ENCODE results near the gene ZNF716.
"Not testable (repeated sequence)": the region's sequence is repeated elsewhere in the genome, so short reads cannot be mapped to it uniquely, and the experiment has no call there.

Gene ZNF716

DNA sequence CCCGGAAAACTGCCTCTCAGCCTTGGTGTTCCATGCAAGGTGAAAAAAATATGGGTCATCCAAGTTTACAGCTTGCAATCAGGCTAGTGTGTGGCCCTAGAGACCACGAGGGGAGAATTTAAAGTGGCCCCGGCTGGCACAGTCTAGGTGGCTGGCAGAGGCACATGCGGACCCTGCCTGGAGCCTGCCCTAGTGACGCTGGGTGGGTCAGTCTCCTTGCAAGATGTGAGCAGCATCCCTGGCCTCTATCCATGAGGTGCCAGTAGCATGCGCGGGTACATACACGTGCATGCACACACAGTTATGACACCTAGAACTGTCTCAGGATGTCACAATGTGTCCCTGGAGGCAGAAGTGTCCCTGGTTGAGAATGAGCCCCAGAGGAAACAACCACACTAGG, 22.4 kb upstream of the ZNF716 start:
- Mint-ChIP-seq H3K9me3 (peaks cover 37% of the 10 kb centered on the region), H3K4me1 (no peaks in the 10 kb centered on the region), H3K27me3 (ENCODE audit: low read depth) (no peaks in the 10 kb centered on the region), H3K4me3 (no peak overlapping the region), H3K36me3 (ENCODE audit: low read depth) (no peaks in the 10 kb centered on the region), H3K27ac (no peak overlapping the region)
- TF ChIP-seq, protein P1, sequence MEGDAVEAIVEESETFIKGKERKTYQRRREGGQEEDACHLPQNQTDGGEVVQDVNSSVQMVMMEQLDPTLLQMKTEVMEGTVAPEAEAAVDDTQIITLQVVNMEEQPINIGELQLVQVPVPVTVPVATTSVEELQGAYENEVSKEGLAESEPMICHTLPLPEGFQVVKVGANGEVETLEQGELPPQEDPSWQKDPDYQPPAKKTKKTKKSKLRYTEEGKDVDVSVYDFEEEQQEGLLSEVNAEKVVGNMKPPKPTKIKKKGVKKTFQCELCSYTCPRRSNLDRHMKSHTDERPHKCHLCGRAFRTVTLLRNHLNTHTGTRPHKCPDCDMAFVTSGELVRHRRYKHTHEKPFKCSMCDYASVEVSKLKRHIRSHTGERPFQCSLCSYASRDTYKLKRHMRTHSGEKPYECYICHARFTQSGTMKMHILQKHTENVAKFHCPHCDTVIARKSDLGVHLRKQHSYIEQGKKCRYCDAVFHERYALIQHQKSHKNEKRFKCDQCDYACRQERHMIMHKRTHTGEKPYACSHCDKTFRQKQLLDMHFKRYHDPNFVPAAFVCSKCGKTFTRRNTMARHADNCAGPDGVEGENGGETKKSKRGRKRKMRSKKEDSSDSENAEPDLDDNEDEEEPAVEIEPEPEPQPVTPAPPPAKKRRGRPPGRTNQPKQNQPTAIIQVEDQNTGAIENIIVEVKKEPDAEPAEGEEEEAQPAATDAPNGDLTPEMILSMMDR (IDR thresholded peaks at IDR 0.05; ENCODE audit: unreplicated experiment in 3 of 3), result no peak

DNA sequence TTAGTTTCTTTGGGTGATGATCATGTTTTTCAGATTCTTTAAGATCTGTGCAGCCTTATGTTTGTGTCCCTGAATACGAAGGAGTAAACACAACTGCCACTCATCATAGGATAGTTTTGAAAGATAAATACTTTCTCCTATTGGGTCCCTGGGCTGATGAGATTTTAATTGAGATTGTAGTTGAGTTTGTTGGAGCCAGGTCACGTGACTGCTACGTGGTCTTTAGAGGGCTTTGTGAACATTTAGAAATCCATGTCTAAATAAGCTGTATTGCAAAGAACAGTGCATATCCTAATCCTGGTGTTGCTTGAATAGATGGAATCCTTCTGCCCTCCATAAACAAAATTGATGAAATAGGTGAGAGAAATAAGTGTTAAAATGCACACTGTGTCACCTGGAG, 17.4 kb upstream of the ZNF716 start:
- no peak overlapping the region for H3K4me3 Mint-ChIP-seq
- TF ChIP-seq, protein P1 (IDR thresholded peaks at IDR 0.05; ENCODE audit: unreplicated experiment in 3 of 3), result no peak
- no peaks in the 10 kb centered on the region for H3K4me1 Mint-ChIP-seq
- H3K27ac Mint-ChIP-seq, result no peak overlapping the region
- H3K36me3 Mint-ChIP-seq (ENCODE audit: low read depth), result no peaks in the 10 kb centered on the region
- H3K27me3 Mint-ChIP-seq (ENCODE audit: low read depth), result no peaks in the 10 kb centered on the region
- H3K9me3 Mint-ChIP-seq, result peaks cover 48% of the 10 kb centered on the region

DNA sequence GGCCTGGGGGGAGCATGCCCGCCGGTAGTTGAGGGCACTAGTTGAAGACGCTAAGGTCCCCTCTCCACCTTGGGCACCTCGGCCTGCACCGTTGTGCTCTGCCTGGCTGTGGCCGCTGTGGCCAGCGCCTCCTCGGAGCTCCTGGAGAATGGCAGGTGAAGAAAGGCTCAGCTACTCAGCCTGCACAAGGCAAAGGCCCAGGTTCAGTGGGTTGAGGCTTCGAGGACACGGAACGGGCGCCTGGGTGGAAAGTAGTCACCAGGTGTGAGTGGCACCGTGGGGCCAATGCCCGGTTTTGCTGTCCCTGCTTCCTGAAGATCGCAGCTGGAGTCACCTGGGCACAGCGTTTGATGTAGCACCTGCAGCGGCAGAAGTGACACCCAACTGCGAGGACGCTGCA, 12.4 kb upstream of the ZNF716 start:
- TF ChIP-seq, protein P1 (IDR thresholded peaks at IDR 0.05; ENCODE audit: unreplicated experiment in 3 of 3), result no peak
- H3K9me3 Mint-ChIP-seq, result peaks cover 42% of the 10 kb centered on the region
- H3K36me3 Mint-ChIP-seq (ENCODE audit: low read depth), result no peaks in the 10 kb centered on the region
- no peaks in the 10 kb centered on the region for H3K4me1 Mint-ChIP-seq
- H3K4me3 Mint-ChIP-seq, result no peak overlapping the region
- no peaks in the 10 kb centered on the region for H3K27me3 Mint-ChIP-seq (ENCODE audit: low read depth)
- H3K27ac Mint-ChIP-seq, result no peak overlapping the region

DNA sequence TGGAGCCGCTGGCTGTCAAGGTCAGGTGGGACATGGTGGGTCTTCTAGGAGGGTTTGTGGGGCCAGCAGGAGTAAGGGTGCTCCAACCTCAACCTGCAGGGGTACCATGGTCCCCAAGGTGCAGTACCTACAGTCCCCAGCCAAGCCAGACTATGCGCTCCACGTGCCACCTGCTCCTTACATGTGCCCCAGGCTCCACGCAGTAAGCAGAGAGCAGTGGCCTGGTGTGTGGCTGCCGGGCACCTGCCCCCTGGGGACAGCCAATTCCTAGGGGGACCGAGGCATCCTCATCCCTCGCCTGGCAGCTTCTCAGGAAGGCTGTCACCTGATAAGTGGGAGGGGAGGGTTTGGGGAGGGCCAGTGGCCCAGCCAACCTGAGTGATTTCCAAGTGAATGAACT, 11.7 kb upstream of the ZNF716 start:
- Mint-ChIP-seq H3K4me3 (no peak overlapping the region), H3K4me1 (no peaks in the 10 kb centered on the region), H3K27me3 (ENCODE audit: low read depth) (no peaks in the 10 kb centered on the region), H3K27ac (no peak overlapping the region), H3K36me3 (ENCODE audit: low read depth) (no peaks in the 10 kb centered on the region), H3K9me3 (peaks cover 44% of the 10 kb centered on the region)
- TF ChIP-seq, protein P1 (IDR thresholded peaks at IDR 0.05; ENCODE audit: unreplicated experiment in 3 of 3), result no peak

DNA sequence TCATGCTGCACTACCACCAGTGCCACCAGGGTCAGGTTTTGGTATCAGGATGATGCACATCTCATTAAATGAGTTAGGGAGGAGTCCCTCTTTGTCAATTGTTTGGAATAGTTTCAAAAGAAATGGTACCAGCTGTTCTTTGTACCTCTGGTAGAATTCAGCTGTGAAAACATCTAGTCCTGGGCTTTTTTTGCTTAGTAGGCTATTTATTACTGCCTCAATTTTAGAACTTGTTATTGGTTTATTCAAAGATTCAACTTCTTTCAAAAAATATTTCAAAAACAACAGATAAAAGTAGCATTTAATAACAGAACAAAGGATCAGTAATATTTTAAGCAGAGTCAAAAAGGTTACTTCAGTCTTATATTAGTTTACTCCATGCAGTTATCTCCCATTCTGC, 6.4 kb upstream of the ZNF716 start:
- H3K36me3 Mint-ChIP-seq (ENCODE audit: low read depth), result no peaks in the 10 kb centered on the region
- no peaks in the 10 kb centered on the region for H3K27me3 Mint-ChIP-seq (ENCODE audit: low read depth)
- H3K4me3 Mint-ChIP-seq, result no peak overlapping the region
- TF ChIP-seq, protein P1 (IDR thresholded peaks at IDR 0.05; ENCODE audit: unreplicated experiment in 3 of 3), result no peak
- H3K9me3 Mint-ChIP-seq, result peaks cover 42% of the 10 kb centered on the region
- H3K27ac Mint-ChIP-seq, result no peak overlapping the region
- no peaks in the 10 kb centered on the region for H3K4me1 Mint-ChIP-seq

DNA sequence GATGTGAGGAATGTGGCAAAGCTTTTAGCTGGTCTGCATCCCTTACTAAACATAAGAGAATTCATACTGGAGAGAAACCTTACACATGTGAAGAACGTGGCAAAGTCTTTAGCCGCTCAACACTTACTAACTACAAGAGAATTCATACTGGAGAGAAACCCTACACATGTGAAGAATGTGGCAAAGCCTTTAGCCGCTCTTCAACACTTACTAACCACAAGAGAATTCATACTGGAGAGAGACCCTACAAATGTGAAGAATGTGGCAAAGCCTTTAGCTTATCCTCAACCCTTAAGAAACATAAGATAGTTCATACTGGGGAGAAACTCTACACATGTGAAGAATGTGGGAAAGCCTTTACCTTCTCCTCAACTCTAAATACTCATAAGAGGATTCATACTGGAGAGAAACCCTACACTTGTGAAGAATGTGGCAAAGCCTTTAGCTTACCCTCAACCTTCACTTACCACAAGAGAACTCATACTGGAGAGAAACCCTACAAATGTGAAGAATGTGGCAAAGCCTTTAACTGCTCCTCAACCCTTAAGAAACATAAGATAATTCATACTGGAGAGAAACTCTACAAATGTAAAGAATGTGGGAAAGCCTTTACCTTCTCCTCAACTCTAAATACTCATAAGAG, 19.3 kb downstream of the ZNF716 start:
- not testable (repeated sequence) for H3K27me3 Mint-ChIP-seq (ENCODE audit: low read depth); H3K36me3 Mint-ChIP-seq (ENCODE audit: low read depth); H3K27ac Mint-ChIP-seq; H3K4me3 Mint-ChIP-seq; H3K4me1 Mint-ChIP-seq
- peaks cover 48% of the 10 kb centered on the region for H3K9me3 Mint-ChIP-seq

DNA sequence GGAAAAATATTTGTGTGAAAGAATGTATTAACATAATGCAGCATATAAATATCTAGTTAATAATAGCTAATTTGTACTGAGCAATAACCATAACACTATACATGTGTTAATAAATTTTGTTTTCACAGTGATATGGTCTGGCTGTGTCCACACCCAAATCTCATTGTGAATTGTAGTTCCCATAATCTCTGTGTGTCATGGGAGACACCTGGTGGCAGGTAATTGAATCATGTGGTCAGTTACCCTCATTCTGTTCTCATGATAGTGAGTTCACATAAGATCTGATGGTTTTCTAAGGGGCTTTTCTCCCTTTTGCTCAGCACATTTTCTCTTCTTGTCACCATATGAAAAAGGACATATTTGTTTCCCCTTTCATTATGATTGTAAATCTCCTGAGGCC, 30.3 kb downstream of the ZNF716 start:
- not testable (repeated sequence) for H3K27me3 Mint-ChIP-seq (ENCODE audit: low read depth); H3K4me3 Mint-ChIP-seq; H3K36me3 Mint-ChIP-seq (ENCODE audit: low read depth); H3K27ac Mint-ChIP-seq; H3K4me1 Mint-ChIP-seq
- H3K9me3 Mint-ChIP-seq, result peaks cover 24% of the 10 kb centered on the region

DNA sequence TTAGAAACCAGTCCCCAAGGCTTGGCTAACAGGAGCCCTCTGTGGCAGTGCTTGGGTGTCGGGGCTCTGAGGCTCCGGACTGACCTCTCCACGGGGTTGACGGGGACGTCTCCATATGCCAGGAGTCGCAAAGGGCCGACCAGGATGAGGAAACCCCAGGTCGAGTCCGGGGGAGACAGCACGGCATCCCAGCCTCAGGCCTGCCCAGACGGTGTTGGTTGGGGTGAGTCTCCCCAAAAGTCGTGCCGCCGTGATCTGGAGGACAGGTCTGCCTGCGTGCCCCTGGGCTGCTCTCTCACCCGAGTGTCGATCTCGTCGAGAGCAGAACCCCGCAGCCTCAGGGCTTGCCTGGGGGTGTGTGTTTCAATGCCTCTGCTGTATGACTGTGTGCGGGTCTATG, 35.0 kb downstream of the ZNF716 start:
- H3K36me3 Mint-ChIP-seq (ENCODE audit: low read depth); H3K4me3 Mint-ChIP-seq; H3K27me3 Mint-ChIP-seq (ENCODE audit: low read depth); H3K27ac Mint-ChIP-seq; H3K4me1 Mint-ChIP-seq: not testable (repeated sequence)
- H3K9me3 Mint-ChIP-seq, result peaks cover 19% of the 10 kb centered on the region

Measured in nephron (organoid).